Activated CD4-positive, alpha-beta T cell treated with anti-CD3 and anti-CD28 coated beads, Interleukin-2, Interleukin-4, amounts not matched to agents 100 ng/mL and 50 ng/mL, durations not matched to agents 16 hours and 8 hours (primary cell): ENCODE measurements around the gene SECTM1.
"Not testable (repeated sequence)": the region's sequence is repeated elsewhere in the genome, so short reads cannot be mapped to it uniquely, and the experiment has no call there.

Source experiments
- DNase-seq: peaks from one replicate; pipeline ENCODE4 v3.0.0-alpha.2; 2020; ENCODE audit warnings: low spot score

SECTM1 gene

GRCh38 chr17:82369211-82369610 is 35.6 kb upstream of the SECTM1 start:
- DNase-seq: no peak

- DNase-seq: no peak
Observed at GRCh38 chr17:82367724-82368524, 34.4 kb upstream of the SECTM1 start.

GRCh38 chr17:82366749-82367148 is 33.2 kb upstream of the SECTM1 start:
- DNase-seq: no peak

GRCh38 chr17:82365606-82366295 is 32.2 kb upstream of the SECTM1 start:
- DNase-seq: no peak

GRCh38 chr17:82361885-82362633 is 28.5 kb upstream of the SECTM1 start:
- no peak for DNase-seq

- DNase-seq: not testable (repeated sequence)
Observed at GRCh38 chr17:82359451-82360074, 26.0 kb upstream of the SECTM1 start.

- peak; percentile 28 for DNase-seq
Observed at GRCh38 chr17:82358465-82359350, 25.1 kb upstream of the SECTM1 start, which contains the start of gene TEX19. TSS of gene TEX19 (plus strand) at chr17:82359247. CDS start at chr17:82362151, 2,904 bp downstream.

- DNase-seq: no peak
Observed at GRCh38 chr17:82357394-82357793, 23.8 kb upstream of the SECTM1 start.

- no peak for DNase-seq
Observed at GRCh38 chr17:82356845-82357355, 23.3 kb upstream of the SECTM1 start.

- DNase-seq: no peak
Observed at GRCh38 chr17:82355770-82356427, 22.3 kb upstream of the SECTM1 start.

GRCh38 chr17:82354804-82355308 is 21.3 kb upstream of the SECTM1 start:
- no peak for DNase-seq

- DNase-seq: no peak
Observed at GRCh38 chr17:82353484-82353883, 19.9 kb upstream of the SECTM1 start.

- DNase-seq: peak; percentile 87
Observed at GRCh38 chr17:82351713-82352488, 18.3 kb upstream of the SECTM1 start.

- no peak for DNase-seq
Observed at GRCh38 chr17:82351254-82351712, 17.7 kb upstream of the SECTM1 start.

- DNase-seq: peak; percentile 36
Observed at GRCh38 chr17:82350182-82351030, 16.8 kb upstream of the SECTM1 start.

GRCh38 chr17:82349287-82349701 is 15.7 kb upstream of the SECTM1 start:
- no peak for DNase-seq

- DNase-seq: no peak
Observed at GRCh38 chr17:82348866-82349265, 15.3 kb upstream of the SECTM1 start.

GRCh38 chr17:82348434-82348833 is 14.9 kb upstream of the SECTM1 start:
- no peak for DNase-seq
